EH (cell line): ENCODE measurements around the gene BCR.

ENCODE experiments used
- DNase-seq: peaks from one replicate; pipeline ENCODE4 v3.0.0-alpha.2; 2015; ENCODE audit warnings: low read depth

The BCR gene

DNA sequence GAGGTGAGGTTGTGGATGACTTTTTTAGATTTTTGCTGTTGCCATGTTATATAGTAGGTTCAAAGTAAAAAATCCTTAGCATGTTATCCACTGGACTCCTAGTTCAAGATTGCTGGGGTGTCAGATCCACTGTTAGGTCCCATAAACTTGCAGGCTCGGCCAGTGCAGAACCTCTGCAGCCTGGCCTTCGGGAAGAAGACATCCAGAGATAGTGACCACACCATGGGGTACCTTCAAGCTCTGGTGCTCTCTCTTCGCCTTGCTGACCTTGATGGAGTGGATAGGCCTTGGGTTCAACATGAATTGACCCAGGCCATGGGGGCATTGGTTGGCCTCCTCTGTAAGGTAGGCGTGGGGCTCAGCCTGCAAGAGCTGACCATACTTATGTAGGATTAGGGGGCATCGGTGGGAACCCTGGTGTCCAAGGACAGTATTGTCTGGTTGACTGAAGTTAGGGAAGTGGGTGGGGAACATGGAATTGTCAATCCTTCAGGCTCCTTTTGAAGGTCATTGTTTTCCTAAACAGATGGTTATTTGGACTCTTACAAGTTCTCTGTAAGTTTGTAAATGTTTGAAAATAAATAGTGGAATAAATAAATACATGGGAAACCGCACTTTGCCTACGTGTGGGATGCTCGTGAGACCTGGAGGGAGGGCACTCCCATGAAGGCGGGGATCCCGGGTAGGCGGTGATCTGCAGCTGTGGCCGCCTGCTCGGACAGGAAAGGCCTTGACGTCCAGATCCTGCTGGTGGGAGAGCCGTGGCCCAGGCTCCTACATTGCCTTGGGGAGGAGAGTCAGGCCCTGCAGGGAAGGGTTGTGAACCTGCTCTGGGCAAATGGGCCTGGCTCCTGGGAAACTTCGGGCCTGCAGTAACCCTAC is 37.1 kb downstream of the BCR start:
- no peak for DNase-seq

DNA sequence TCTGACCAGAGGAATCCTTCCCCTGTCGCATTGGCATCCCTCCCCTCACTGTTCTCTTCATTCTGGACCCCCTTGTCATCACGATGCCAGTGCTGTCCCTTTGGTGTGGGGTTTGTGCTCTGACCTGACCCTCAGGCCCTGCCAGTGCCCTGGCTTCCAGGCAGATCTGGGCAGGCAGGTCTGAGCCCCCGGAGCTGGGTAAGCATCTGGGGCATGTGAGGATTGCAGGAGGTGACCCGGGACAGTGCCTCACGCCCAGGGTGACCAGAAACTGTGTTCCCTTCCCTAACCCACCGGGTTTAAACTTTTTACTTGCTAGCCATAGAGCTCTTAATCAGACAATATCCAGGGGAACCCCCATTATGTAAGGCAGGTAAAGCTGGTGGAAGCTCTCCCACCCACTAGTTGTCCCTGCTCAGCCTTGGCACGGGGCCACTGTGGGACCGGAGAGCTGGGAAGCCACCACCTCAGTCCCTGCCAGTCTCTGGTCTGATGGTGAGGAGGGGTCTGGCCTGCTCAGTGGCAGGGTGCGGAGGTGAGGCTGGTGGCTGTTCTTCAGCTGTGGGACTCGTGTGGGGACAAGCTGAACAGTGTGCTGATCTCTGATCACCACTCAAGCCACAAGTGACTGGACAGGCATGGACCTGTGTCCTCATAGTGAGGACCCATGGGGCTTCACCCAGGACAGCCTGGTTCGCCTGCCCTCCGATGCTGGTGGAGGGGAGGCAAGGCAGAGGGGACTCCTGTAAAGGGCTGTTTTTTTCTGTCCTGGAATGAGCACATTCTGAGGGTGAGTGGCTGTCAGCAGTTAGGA is 38.0 kb downstream of the BCR start:
- DNase-seq, result no peak

DNA sequence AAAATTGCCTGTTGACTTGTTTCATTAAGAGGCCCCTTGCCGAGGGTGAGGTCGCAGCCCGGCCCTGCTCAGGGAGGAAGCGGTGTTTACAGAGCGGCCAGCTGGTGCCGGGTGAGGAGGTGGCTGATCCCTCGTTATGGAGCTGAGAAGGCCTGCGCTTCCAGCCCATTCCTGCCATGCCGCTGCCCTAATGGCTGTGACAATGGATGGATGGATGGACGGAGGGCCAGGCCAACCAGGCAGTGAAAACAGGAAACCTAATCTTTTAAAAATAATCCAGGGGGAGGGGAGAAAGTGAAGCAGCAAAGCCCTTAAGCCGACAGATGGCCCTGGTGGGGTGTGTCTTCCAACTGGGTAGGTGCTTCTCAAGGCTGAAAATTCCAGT is 38.5 kb downstream of the BCR start:
- peak; percentile 74 for DNase-seq

- no peak for DNase-seq
These were observed 39.0 kb downstream of the BCR start for GRCh38 chr22:23219317-23219716.

DNA sequence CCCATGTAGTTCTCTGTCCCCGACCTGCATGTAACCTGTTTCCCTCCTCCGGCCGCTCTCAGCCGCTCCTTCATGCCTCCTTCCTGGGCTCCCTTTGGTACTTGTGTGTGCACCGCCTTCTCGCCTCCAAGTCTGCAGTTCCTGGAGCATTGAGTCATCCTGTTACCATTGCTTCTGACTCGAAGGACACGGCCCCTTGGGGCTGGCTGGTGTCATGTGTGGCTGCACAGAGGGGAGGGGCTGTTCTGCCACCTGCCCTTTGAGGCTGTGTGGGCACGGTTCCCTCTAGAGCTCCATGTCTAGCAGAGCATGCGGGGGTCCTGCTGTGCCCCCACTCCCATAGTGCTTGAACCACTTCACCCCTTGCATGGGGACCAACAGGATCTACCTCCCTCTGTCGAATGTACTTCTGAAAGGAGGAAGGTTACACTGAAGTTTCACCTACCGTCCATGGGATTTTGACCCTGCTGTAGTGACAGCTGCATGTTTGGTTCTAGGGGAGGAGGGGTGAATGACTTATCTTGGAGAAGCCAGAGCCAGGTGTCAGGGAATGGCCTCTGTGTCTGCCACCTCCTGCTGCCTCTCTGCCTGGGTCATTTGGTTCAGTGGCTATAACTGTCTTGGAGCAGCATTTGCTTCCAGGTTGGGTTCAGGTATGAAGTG is 39.6 kb downstream of the BCR start:
- DNase-seq, result peak; percentile 73

- peak; percentile 73 for DNase-seq
These were observed 40.4 kb downstream of the BCR start for GRCh38 chr22:23220485-23221350.

DNA sequence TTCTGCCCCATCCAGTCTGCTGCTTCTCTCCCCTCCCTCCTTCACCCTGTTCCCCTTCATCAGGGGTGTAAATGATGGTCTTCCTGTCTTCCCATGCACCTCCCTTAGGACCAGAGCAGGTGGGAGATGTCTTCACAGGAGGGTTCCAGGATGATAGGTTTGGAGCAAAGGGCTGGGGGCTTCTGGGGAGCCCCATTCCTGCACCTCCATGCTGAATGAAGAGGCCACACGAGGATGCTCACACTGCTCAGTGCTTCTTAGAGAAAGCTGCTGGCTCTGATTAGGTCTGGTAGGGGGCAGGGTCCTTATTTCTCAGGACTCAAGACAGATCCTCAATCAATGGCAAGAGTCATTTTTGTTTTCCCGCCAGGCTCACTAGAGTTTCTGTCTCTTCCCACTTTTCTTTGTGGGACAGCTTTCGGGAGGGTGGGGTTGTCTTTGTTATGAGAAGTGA is 41.1 kb downstream of the BCR start:
- no peak for DNase-seq

- no peak for DNase-seq
These were observed 41.9 kb downstream of the BCR start for GRCh38 chr22:23222033-23222792.

GRCh38 chr22:23222793-23223568 is 42.7 kb downstream of the BCR start:
- no peak for DNase-seq

DNA sequence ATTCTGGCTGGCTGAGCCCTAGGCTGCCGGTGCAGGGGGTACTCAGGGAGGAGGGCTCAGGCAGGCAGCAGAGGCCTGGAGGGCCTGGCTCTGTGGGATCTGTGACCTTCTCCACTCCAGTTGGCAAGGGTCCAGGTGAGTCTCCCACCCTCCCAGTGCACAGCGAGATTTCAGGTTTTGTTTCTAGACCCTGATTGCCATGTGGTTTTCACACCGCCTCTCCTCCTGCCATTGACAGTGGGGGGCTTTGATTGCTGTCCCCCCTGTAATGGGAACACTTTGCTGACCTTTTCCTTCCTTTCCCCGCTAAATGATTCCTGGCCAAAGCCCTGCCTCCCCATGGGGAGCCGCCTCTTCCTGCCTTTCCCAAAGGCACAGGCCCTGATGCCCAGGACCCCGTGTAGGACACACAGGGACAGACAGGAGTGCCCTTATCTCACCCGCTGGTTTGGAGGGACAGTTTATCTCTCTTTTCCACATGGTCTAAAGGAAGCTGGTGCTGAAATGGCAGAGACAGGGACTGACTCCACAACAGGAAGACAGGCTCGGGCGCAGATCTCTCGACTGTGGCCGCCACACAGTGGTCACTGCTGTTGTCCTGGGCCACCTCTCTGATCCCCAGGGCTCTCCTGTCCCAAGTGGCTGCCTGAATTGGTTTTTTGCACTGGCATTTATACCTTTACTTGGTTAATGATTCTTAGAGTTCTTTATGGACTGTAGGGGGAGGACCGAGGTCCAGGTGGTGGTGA is 43.4 kb downstream of the BCR start:
- no peak for DNase-seq

DNA sequence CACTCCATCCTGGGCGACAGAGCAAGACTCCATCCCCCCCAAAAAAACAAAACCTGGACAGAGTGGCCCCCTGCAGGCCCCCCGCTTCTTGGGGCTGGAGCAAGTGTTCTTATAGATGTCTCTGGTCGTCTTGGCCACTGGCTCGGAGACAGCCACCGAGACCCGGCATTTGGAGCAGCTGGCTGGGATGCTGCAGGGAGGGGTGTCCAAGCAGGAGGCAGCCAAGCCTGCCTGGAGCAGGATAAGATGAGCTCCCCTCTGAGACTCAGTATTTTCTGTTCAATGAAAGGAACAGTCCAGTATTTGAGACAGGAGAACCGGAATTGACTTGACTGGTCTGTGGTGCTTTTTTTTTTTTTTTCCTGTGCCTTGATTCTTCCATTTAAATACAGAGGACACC is 44.5 kb downstream of the BCR start:
- DNase-seq, result no peak

- DNase-seq, result no peak
These were observed 45.0 kb downstream of the BCR start for GRCh38 chr22:23225337-23225723.

DNA sequence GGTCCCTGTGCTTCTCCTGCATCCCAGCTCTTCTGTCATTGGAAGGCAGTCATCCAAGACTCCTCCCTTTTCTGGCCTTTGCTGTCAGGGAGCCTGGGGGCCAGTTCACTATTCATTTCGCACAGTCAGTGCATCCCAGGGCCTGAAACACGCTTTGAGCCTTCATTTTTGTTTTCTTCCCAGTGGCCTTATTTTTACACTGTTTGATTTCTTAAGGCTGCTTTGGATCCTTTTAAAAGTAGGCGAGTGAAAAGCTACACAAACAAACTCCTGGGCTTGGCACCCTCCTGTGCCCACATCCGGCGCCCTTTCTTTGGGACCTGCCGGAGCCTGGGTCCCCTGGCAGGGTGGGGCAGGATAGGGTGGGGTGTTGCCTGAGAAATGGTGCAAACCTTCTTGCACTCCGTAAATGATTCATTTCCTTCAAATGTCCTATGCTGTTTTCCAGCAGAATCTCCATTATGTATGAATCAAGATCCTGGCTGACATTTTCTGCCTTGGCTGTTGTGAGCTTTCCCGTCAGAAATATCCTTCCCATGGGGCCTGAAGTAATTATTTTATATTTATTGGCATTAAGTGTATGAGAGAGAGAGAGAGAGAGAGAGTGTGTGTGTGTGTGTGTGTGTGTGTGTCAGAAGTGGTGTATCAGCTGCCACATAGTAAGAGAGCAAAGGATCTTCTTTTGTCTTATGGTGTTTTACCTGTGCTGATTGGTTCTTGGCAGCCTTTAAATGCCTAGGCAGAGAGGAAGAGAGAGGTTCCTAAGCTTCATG is 45.6 kb downstream of the BCR start:
- DNase-seq, result peak; percentile 63

DNA sequence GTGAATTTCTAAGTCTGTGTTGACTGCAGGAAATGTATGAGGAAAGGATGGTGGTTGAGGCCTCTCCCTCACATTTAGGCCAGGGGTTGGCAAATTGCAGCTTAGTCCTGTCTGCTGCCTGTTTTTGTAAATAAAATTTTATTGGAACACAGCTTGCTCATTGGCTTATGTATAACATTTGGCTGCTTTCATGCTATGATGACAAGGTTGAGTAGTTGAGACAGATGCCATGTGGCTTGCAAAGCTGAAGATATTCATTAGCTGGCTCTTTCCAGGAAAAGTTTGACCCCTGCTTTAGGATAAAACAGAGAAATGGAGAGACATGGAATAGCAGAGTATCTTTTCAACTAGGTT is 46.2 kb downstream of the BCR start:
- DNase-seq, result no peak

DNA sequence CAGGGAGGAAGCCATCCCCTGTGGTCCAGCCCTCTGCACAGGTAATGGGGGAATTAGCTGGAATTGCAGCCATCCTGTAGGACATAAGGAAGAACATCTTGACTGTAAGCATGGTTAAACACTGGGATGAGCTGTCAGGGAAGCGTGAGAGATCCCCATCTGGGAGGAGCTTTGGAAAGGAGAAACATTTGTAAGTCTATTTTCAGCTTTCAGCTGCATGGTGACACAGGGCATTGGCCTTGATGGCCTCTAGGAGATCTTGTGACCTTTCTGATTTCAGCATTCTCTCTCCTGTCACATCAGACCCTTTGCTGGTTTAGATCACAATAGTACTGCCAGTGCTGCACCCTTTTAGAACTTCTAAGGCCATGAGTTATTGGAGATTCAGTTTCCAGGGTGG is 47.1 kb downstream of the BCR start:
- no peak for DNase-seq

DNA sequence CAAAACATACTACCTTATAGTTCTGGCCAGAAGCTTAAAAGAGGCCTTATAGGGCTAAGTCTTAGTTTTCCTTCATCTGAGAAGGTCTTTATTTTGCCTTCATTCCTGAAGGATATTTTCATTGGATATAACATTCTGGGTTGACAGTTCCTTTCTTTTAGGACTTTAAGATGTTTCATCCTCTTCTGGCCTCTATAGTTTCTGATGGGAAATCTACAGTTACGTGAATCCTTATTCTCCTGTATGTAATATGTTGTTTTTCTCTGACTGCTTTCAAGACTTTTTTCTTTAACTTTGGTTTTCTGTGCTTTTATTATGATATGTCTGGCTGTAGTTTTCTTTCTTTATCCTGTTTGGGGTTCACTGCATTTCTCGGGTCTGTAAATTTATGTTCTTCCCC is 48.2 kb downstream of the BCR start:
- no peak for DNase-seq

GRCh38 chr22:23229646-23230045 is 49.3 kb downstream of the BCR start:
- no peak for DNase-seq

DNA sequence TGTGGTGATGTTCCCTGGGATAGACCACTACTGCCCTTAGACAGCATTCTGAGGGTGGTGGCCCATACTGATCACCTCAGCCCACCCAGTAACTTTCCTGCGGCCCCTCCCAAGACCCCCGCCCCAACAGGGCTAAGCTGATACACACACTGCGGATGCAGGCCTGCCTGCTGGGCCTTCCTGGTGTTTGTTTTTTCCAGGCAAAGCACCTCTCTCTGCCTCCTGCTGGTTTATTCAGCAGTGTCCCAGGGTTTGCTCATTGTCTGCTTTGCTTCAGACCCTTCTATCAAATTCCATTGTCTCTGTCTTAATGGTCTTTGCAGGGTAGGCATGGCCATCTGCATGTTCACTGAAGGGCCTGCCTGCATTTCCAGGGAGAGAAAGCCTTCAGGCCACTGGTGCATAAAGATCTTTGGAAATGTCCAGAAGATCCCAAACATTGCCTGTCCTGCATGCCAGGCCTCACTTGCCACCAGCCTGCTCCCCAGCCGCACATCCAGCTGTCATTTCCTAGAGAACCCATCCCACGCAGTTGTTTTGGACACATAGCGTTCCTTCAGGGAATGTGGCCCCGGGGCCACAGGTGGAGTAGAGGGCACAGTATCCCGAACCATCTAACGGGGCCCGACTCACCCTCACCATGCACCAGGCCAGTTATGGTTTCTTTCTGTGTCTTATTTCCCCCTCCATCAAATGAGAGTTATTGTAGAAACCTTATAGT is 50.2 kb downstream of the BCR start:
- DNase-seq, result no peak
